ENCODE data around the gene NPAS4. TPM values are rescaled to one million over a fixed set of nuclear protein-coding genes. Genes with fewer than 3 reads are reported as not detected.
"Not testable (repeated sequence)": the region's sequence is repeated elsewhere in the genome, so short reads cannot be mapped to it uniquely, and the experiment has no call there.

The NPAS4 gene
- total RNA-seq, 1 donor from 2014 or later: not detected

DNA sequence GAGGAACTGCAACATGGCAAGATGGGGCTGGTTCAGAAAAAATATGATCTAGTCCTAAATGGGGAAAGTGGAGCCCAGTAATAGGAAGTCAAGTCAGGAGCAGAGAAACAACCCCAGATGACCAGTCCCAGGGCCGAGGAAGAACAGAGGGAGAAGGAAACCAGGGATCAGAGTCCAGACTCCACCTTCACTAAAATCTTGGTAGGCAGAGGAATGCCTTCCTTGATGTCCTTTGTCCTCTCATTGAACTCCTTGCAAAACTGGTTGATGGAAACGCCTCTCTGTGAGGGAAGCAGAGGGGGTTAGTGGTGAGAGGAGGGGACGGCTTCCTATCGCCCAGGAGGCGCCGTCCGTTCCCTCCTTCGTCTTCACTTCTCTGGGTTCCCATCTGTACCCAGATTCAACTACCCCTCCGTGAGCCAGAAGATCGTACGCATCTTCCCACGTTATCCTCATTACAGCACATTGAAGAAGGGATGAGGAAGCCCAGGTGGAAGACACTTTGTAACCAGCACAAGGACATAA lies 17.2 kb downstream of the NPAS4 start:
- H3K4me3 Mint-ChIP-seq (ENCODE audit: unreplicated experiment): peak overlapping the region; percentile 94
- H3K36me3 Mint-ChIP-seq (ENCODE audit: low read depth, unreplicated experiment): peaks cover 11% of the 10 kb centered on the region
- TF ChIP-seq, protein P1, sequence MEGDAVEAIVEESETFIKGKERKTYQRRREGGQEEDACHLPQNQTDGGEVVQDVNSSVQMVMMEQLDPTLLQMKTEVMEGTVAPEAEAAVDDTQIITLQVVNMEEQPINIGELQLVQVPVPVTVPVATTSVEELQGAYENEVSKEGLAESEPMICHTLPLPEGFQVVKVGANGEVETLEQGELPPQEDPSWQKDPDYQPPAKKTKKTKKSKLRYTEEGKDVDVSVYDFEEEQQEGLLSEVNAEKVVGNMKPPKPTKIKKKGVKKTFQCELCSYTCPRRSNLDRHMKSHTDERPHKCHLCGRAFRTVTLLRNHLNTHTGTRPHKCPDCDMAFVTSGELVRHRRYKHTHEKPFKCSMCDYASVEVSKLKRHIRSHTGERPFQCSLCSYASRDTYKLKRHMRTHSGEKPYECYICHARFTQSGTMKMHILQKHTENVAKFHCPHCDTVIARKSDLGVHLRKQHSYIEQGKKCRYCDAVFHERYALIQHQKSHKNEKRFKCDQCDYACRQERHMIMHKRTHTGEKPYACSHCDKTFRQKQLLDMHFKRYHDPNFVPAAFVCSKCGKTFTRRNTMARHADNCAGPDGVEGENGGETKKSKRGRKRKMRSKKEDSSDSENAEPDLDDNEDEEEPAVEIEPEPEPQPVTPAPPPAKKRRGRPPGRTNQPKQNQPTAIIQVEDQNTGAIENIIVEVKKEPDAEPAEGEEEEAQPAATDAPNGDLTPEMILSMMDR (IDR thresholded peaks at IDR 0.05; ENCODE audit: unreplicated experiment): no peak
- H3K4me1 Mint-ChIP-seq (ENCODE audit: unreplicated experiment): peaks cover 9% of the 10 kb centered on the region
- H3K27me3 Mint-ChIP-seq (ENCODE audit: unreplicated experiment): peaks cover 9% of the 10 kb centered on the region
- DNase-seq (ENCODE audit: low spot score): no peak
- H3K9me3 Mint-ChIP-seq (ENCODE audit: unreplicated experiment): no peaks in the 10 kb centered on the region
- H3K27ac Mint-ChIP-seq (ENCODE audit: unreplicated experiment): peak overlapping the region; percentile 80

DNA sequence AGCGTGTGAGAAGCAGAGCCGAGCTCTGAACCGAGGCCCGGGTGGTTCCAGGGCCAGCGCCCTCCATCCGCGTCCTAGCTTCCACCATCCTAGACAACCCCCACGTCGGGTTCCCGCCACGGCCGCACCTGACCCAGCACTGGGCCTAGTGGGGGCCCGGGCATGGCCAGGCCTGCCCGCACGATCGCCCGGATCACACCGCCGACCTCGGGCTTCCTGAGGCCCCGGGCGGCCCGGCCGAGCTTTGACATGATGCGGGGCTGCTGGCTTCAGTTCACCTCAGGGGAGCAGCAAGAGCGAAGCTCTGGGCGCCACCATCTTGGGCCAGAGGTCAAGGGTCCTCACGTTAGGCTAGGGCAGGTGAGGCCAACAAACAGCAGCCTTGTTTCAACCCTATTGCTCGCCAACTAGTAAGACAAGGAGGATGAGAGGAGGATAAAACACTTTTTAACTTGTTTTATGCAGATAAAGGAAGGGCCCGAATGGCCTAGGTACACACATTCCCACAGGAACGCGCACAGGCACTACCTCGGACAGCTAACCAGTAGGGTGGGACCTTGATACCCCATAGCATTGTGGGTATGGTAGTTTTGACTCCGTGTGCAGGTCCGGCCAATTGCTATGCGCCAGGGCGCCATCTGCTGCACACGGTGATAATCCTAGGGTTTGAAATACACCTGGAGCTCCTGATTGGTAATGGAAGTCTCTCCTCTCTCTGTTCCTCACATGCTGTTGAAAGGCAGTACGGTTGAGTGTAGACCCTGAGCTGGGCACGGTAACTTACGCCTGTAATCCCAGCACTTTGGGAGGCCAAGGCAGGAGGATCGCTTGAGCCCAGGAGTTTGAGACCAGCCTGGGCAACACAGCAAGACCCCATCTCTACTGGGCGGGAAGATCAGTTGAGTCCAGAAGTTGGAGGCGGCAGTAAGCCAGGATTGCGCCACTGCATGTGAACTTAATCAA lies 17.9 kb downstream of the NPAS4 start, which contains the start of gene MRPL11:
TSS of gene MRPL11 (minus strand) at position 345 of the 963 bp plus-strand sequence. CDS start at position 251, 94 bp downstream.
- DNase-seq (ENCODE audit: low spot score): peak; percentile 91
- TF ChIP-seq, protein P1 (IDR thresholded peaks at IDR 0.05; ENCODE audit: unreplicated experiment): no peak
- Mint-ChIP-seq H3K4me3 (ENCODE audit: unreplicated experiment) (peak within 1 kb of the TSS; percentile 94), H3K27ac (ENCODE audit: unreplicated experiment) (peak within 1 kb of the TSS; percentile 96), H3K27me3 (ENCODE audit: unreplicated experiment) (peaks cover 12% of the 10 kb centered on the region), H3K9me3 (ENCODE audit: unreplicated experiment) (peaks cover 3% of the 10 kb centered on the region), H3K4me1 (ENCODE audit: unreplicated experiment) (peaks cover 9% of the 10 kb centered on the region), H3K36me3 (ENCODE audit: low read depth, unreplicated experiment) (peaks cover 13% of the 10 kb centered on the region)

DNA sequence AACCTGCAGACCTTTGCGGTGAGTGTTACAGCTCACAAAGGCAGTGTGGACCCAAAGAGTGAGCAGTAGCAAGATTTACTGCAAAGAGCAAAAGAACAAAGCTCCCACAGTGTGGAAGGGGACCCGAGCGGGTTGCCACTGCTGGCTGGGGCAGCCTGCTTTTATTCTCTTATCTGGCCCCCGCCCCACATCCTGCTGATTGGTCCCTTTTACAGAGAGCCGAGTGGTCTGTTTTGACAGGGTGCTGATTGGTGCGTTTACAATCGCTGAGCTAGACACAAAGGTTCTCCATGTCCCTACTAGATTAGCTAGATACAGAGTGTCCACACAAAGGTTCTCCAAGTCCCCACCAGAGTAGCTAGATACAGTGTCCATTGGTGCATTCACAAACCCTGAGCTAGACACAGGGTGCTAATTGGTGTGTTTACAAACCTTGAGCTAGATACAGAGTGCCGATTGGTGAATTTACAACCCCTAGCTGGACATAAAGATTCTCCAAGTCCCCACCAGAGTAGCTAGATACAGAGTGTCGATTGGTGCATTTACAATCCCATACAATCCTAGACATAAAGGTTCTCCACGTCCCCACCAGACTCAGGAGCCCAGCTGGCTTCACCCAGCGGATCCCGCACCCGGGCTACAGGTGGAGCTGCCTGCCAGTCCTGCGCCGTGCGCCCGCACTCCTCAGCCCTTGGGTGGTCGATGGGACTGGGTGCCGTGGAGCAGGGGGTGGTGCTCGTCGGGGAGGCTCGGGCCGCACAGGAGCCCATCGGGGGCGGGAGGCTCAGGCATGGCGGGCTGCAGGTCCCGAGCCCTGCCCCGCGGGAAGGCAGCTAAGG lies 19.5 kb downstream of the NPAS4 start:
- not testable (repeated sequence) for DNase-seq (ENCODE audit: low spot score); H3K27ac Mint-ChIP-seq (ENCODE audit: unreplicated experiment); H3K4me1 Mint-ChIP-seq (ENCODE audit: unreplicated experiment); H3K9me3 Mint-ChIP-seq (ENCODE audit: unreplicated experiment); H3K36me3 Mint-ChIP-seq (ENCODE audit: low read depth, unreplicated experiment)
- H3K4me3 Mint-ChIP-seq (ENCODE audit: unreplicated experiment): peak overlapping the region; percentile 62
- peaks cover 12% of the 10 kb centered on the region for H3K27me3 Mint-ChIP-seq (ENCODE audit: unreplicated experiment)

DNA sequence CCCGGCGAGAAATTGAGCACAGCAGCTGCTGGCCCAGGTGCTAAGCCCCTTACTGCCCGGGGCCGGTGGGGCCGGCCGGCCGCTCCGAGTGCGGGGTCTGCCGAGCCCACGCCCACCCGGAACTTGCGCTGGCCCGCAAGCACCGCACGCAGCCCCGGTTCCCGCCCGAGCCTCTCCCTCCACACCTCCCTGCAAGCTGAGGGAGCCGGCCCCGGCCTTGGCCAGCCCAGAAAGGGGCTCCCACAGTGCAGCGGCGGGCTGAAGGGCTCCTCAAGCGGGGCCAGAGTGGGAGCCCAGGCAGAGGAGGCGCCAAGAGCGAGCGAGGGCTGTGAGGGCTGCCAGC lies 20.1 kb downstream of the NPAS4 start:
- H3K27ac Mint-ChIP-seq (ENCODE audit: unreplicated experiment); H3K36me3 Mint-ChIP-seq (ENCODE audit: low read depth, unreplicated experiment); H3K4me3 Mint-ChIP-seq (ENCODE audit: unreplicated experiment); H3K9me3 Mint-ChIP-seq (ENCODE audit: unreplicated experiment); H3K4me1 Mint-ChIP-seq (ENCODE audit: unreplicated experiment); DNase-seq (ENCODE audit: low spot score): not testable (repeated sequence)
- peaks cover 12% of the 10 kb centered on the region for H3K27me3 Mint-ChIP-seq (ENCODE audit: unreplicated experiment)

DNA sequence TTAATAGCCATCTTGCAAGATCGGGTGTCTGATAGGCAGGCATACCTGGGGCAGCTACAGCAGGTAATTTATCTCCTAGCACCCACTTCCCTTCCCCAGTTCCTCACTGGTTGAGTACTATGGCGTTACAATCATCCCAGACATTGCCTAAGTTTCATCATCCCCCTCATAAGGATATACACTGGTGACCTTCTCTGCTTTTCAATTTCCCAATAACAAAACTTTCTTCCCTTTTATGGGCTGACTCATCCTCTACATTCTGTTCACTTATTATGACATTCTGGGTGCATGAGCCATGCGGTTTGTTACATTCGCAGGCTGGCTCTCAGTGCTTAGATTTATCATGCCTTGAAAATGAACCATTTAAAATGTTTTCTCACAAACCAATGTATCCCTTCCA lies 22.8 kb downstream of the NPAS4 start:
- H3K9me3 Mint-ChIP-seq (ENCODE audit: unreplicated experiment): peaks cover 6% of the 10 kb centered on the region
- TF ChIP-seq, protein P1 (IDR thresholded peaks at IDR 0.05; ENCODE audit: unreplicated experiment): no peak
- no peak overlapping the region for H3K27ac Mint-ChIP-seq (ENCODE audit: unreplicated experiment)
- DNase-seq (ENCODE audit: low spot score): no peak
- H3K4me3 Mint-ChIP-seq (ENCODE audit: unreplicated experiment): no peak overlapping the region
- H3K27me3 Mint-ChIP-seq (ENCODE audit: unreplicated experiment): peaks cover 13% of the 10 kb centered on the region
- H3K36me3 Mint-ChIP-seq (ENCODE audit: low read depth, unreplicated experiment): peaks cover 4% of the 10 kb centered on the region
- H3K4me1 Mint-ChIP-seq (ENCODE audit: unreplicated experiment): no peaks in the 10 kb centered on the region
